Psoas muscle (tissue), 8 donors: ENCODE results near the gene SHISAL2B. TPM values are rescaled to one million over a fixed set of nuclear protein-coding genes. Genes with fewer than 3 reads are reported as not detected.

Experiments
- ATAC-seq, 4 donors: fragments of 200-7000 bp; cut with Tn5 transposase; one replicate each; pipeline ENCODE4 v1.9.1; 2020; ENCODE audit warnings: moderate library complexity in 3 of 4, mild to moderate bottlenecking in 2 of 4
- DNase-seq, 2 donors: peaks; one replicate each; pipeline ENCODE4 v3.0.0-alpha.2; 2020
- H3K27ac ChIP-seq: fragments of 200-600 bp; one replicate; pipeline ENCODE4 v1.8.0; 2022
- H3K27me3 ChIP-seq, 3 donors: fragments of 200-600 bp in 1 of 3; one replicate each; pipeline versions ENCODE4 v1.6.1 to v1.8.0; 2013 to 2022; ENCODE audit warnings: low read length in 2 of 3, mild to moderate bottlenecking in 2 of 3, moderate library complexity in 1 of 3; ENCODE audit not compliant: insufficient read depth in 3 of 3
- H3K36me3 ChIP-seq, 2 donors: fragments of 200-600 bp in 1 of 2; one replicate each; pipeline versions ENCODE4 v1.6.1 to v1.8.0; 2013 to 2022; ENCODE audit warnings: low read depth in 1 of 2, mild to moderate bottlenecking in 1 of 2, moderate library complexity in 1 of 2; ENCODE audit not compliant: insufficient read depth in 1 of 2
- H3K4me1 ChIP-seq: fragments of 200-600 bp; one replicate; pipeline ENCODE4 v1.8.0; 2022
- H3K4me3 ChIP-seq: fragments of 200-600 bp; one replicate; pipeline ENCODE4 v1.8.0; 2022; ENCODE audit warnings: mild to moderate bottlenecking
- H3K9me3 ChIP-seq: fragments of 200-600 bp; one replicate; pipeline ENCODE4 v1.8.0; 2022
- CTCF ChIP-seq: fragments of 200-600 bp; IDR thresholded peaks from one replicate; pipeline ENCODE4 v1.8.0; 2022; ENCODE audit warnings: antibody characterized with exemption
- WGBS, 3 donors: extraction: QIAGEN DNeasy Blood & Tissue Kit; methylation state at CpG; one replicate each; pipeline versions ENCODE4 v1.1.6 to v1.1.7; 2013; 5-methylcytosine and 5-hydroxymethylcytosine counted together
- intact Hi-C, 2 donors: fragments of 100-400 bp; cut with DNase I; formaldehyde crosslinking; loops; one replicate each; pipeline versions ENCODE4 v1.11.0 to v1.14.2; 2022
- polyA plus RNA-seq, 3 donors: library from polyadenylated mRNA; stranded (reverse); fragments of 200-250 nt; gene quantifications; one replicate each; pipeline ENCODE4 v1.2.3, GENCODE V29; 2013
- total RNA-seq, 4 donors: library from RNA; stranded (reverse); fragmentation: NEBNext Ultra II Directional in 2 of 4; extraction: Animal tissue kit (Norgen Biotek cat#: 25700) in 2 of 4; gene quantifications; one replicate each; pipeline versions ENCODE4 v1.2.1 to v1.2.4, GENCODE V29; 2021 to 2023
- donor health status: healthy with polysubstance abuse.
- donor health status: DM: no; HTN: no; CAD: no; lungs with moderate emphysema.
- donor health status: Bipolar disorder and iron deficiency.
- donor health status: healthy.
- donor health status: DM: yes; HTN: yes; CAD: no.
- donor health status: DM: no; HTN: no; CAD: no.
- donor health status: DM: no; HTN: no; CAD: no.
- donor health status: DM: yes; HTN: yes; CAD: no.

SHISAL2B gene
- total and polyA plus RNA-seq, 7 donors, result 0.06 TPM; not detected in 6

GRCh38 chr5:64742411-64742810, 52.1 kb downstream of the SHISAL2B start:
- Histone ChIP-seq H3K27ac (no peak overlapping the region), H3K27me3 (no peaks in the 10 kb centered on the region), H3K9me3 (no peaks in the 10 kb centered on the region), H3K4me3 (no peak overlapping the region), H3K4me1 (peaks cover 20% of the 10 kb centered on the region), H3K36me3 (peaks cover 0 to 28% of the 10 kb centered on the region in 2 donors)
- intact Hi-C loops, result no loop called here
- DNase-seq (no peak), ATAC-seq (no peak)
- no peak for TF ChIP-seq CTCF
- 17 to 46% (median 30%) methylated on average over 1 of the region's 1 CpG for WGBS, 3 donors

- Histone ChIP-seq H3K9me3 (no peaks in the 10 kb centered on the region), H3K4me1 (peaks cover 18% of the 10 kb centered on the region), H3K27ac (no peak overlapping the region), H3K36me3 (peaks cover 0 to 28% of the 10 kb centered on the region in 2 donors), H3K4me3 (no peak overlapping the region), H3K27me3 (no peaks in the 10 kb centered on the region)
- ATAC-seq (no peak), DNase-seq (no peak)
- intact Hi-C loops, result no loop called here
- TF ChIP-seq CTCF, result no peak
These were observed 52.5 kb downstream of the SHISAL2B start for GRCh38 chr5:64742821-64743220.

GRCh38 chr5:64744914-64745313, 54.6 kb downstream of the SHISAL2B start:
- Histone ChIP-seq H3K27ac (no peak overlapping the region), H3K36me3 (peaks cover 0 to 12% of the 10 kb centered on the region in 2 donors), H3K4me3 (no peak overlapping the region), H3K27me3 (no peaks in the 10 kb centered on the region), H3K4me1 (peaks cover 16% of the 10 kb centered on the region), H3K9me3 (no peaks in the 10 kb centered on the region)
- no peak for TF ChIP-seq CTCF
- 96 to 100% (median 97%) methylated on average over 1 of the region's 1 CpG for WGBS, 3 donors
- DNase-seq, result no peak
- ATAC-seq, result no peak
- intact Hi-C loops, result no loop called here

- intact Hi-C loops, result no loop called here
- 97 to 100% (median 100%) methylated on average over 1 of the region's 1 CpG for WGBS, 3 donors
- ATAC-seq, result no peak
- H3K36me3 ChIP-seq, result peaks cover 0 to 1% of the 10 kb centered on the region in 2 donors
- H3K4me1 ChIP-seq, result peaks cover 16% of the 10 kb centered on the region
- TF ChIP-seq CTCF, result no peak
- H3K27me3 ChIP-seq, result no peaks in the 10 kb centered on the region
- no peaks in the 10 kb centered on the region for H3K9me3 ChIP-seq
- no peak overlapping the region for H3K4me3 ChIP-seq
- DNase-seq, result no peak
- no peak overlapping the region for H3K27ac ChIP-seq
These were observed 56.1 kb downstream of the SHISAL2B start for GRCh38 chr5:64746446-64746845.

GRCh38 chr5:64749385-64749784, 59.1 kb downstream of the SHISAL2B start:
- no peak overlapping the region for H3K4me3 ChIP-seq
- H3K27me3 ChIP-seq, result no peaks in the 10 kb centered on the region
- no peaks in the 10 kb centered on the region for H3K9me3 ChIP-seq
- WGBS, 3 donors, result 40 to 60% (median 46%) methylated on average over 4 of the region's 4 CpGs
- H3K27ac ChIP-seq, result no peak overlapping the region
- no peak for DNase-seq
- no peak for TF ChIP-seq CTCF
- H3K36me3 ChIP-seq, result peaks cover 0 to 24% of the 10 kb centered on the region in 2 donors
- ATAC-seq, result no peak
- intact Hi-C loops, result no loop called here
- H3K4me1 ChIP-seq, result no peaks in the 10 kb centered on the region
